ENCODE results near the gene MBD3.

The MBD3 gene

DNA sequence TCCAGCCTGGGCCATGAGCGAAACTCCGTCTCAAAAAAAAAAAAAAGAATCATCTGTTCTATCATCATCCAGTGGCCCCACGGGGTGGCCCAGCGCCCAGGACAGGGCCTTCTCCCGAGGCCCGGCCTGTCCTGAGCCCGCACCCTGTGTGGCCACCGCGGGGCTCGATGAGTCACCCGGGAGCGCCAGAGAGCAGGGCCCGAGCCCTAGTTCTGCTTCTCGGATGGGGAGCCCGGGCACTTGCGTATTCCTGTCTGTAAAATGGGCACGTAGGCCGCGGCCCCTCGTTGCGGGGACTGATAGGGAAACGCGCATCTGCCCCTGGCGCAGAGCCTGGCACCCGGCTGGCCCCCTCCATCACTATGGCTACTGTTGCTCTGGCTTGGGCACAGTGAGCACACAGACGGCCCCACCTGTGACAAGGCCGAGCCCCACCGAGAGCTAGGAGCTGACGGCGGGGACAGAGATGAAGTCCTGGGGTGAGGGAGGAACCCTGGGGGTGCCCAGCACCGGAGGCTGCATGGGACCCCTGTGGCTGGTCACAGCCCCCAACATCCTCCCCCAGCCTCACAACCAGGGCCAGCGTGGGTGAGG lies 33.8 kb upstream of the MBD3 start:
- H2AFZ ChIP-seq (ENCODE audit: low read depth) = no peak overlapping the region
- H4K20me1 ChIP-seq (ENCODE audit: insufficient read depth) = no peaks in the 10 kb centered on the region
- H3K36me3 ChIP-seq (ENCODE audit: insufficient read depth) = no peaks in the 10 kb centered on the region
- no peaks in the 10 kb centered on the region; the same call in 1 of the 2 replicates for H3K79me2 ChIP-seq (ENCODE audit: insufficient read depth, low read depth)
- H3K27ac ChIP-seq = no peak overlapping the region
- H3K9ac ChIP-seq = no peak overlapping the region
- H3K4me3 ChIP-seq (IDR thresholded peaks at IDR 0.05; ENCODE audit: insufficient read depth, low read depth, low read length) = no peak overlapping the region
- no peaks in the 10 kb centered on the region for H3K4me1 ChIP-seq (ENCODE audit: low read depth, poor library complexity, severe bottlenecking)
- H3K27me3 ChIP-seq (ENCODE audit: insufficient read depth, low read depth) = no peaks in the 10 kb centered on the region
- TF ChIP-seq CTCF (conservative IDR thresholded peaks at IDR 0.05; ENCODE audit: low read depth, low read length) = no peak
- H3K4me2 ChIP-seq = no peak overlapping the region

GRCh38 chr19:1624458-1624857 lies 31.8 kb upstream of the MBD3 start:
- H2AFZ ChIP-seq (ENCODE audit: low read depth) = no peak overlapping the region
- H3K79me2 ChIP-seq (ENCODE audit: insufficient read depth, low read depth) = no peaks in the 10 kb centered on the region; the same call in 1 of the 2 replicates
- H3K4me1 ChIP-seq (ENCODE audit: low read depth, poor library complexity, severe bottlenecking) = no peaks in the 10 kb centered on the region
- no peak overlapping the region for H3K4me2 ChIP-seq
- no peaks in the 10 kb centered on the region for H3K36me3 ChIP-seq (ENCODE audit: insufficient read depth)
- H3K9ac ChIP-seq = no peak overlapping the region
- TF ChIP-seq CTCF (conservative IDR thresholded peaks at IDR 0.05; ENCODE audit: low read depth, low read length) = peak; percentile 46
- no peaks in the 10 kb centered on the region for H4K20me1 ChIP-seq (ENCODE audit: insufficient read depth)
- no peak overlapping the region for H3K27ac ChIP-seq
- H3K4me3 ChIP-seq (IDR thresholded peaks at IDR 0.05; ENCODE audit: insufficient read depth, low read depth, low read length) = no peak overlapping the region
- H3K27me3 ChIP-seq (ENCODE audit: insufficient read depth, low read depth) = no peaks in the 10 kb centered on the region

GRCh38 chr19:1622541-1622940 lies 29.9 kb upstream of the MBD3 start:
- H4K20me1 ChIP-seq (ENCODE audit: insufficient read depth) = no peaks in the 10 kb centered on the region
- H3K9ac ChIP-seq = no peak overlapping the region
- no peak overlapping the region for H2AFZ ChIP-seq (ENCODE audit: low read depth)
- H3K4me2 ChIP-seq = no peak overlapping the region
- no peak overlapping the region for H3K4me3 ChIP-seq (IDR thresholded peaks at IDR 0.05; ENCODE audit: insufficient read depth, low read depth, low read length)
- TF ChIP-seq CTCF (conservative IDR thresholded peaks at IDR 0.05; ENCODE audit: low read depth, low read length) = no peak
- H3K4me1 ChIP-seq (ENCODE audit: low read depth, poor library complexity, severe bottlenecking) = no peaks in the 10 kb centered on the region
- no peaks in the 10 kb centered on the region; the same call in 1 of the 2 replicates for H3K79me2 ChIP-seq (ENCODE audit: insufficient read depth, low read depth)
- no peak overlapping the region for H3K27ac ChIP-seq
- H3K36me3 ChIP-seq (ENCODE audit: insufficient read depth) = no peaks in the 10 kb centered on the region
- no peaks in the 10 kb centered on the region for H3K27me3 ChIP-seq (ENCODE audit: insufficient read depth, low read depth)

DNA sequence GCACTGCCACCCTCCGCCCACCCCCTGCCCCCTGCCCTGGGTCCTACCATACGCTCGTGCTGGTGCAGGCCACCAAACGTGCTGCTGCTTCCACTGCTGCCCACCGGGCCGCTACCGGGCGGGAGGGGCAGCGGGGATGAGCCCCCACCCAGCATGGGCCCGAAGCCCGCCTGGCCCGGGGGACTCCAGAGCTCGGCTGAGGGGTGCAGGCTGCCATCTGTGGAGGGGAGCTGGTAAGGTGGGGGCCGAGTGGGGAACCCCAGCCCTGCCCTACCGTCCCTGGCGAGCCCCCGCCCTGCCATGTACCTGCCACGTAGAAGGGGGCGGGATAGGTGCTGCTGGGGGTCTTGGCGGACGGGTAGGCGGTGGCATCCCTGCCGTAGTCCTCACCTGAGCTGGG lies 29.3 kb upstream of the MBD3 start:
- H3K79me2 ChIP-seq (ENCODE audit: insufficient read depth, low read depth) = no peaks in the 10 kb centered on the region; the same call in 1 of the 2 replicates
- no peak overlapping the region for H3K4me3 ChIP-seq (IDR thresholded peaks at IDR 0.05; ENCODE audit: insufficient read depth, low read depth, low read length)
- H4K20me1 ChIP-seq (ENCODE audit: insufficient read depth) = no peaks in the 10 kb centered on the region
- no peak overlapping the region for H3K9ac ChIP-seq
- no peak overlapping the region for H3K27ac ChIP-seq
- H3K4me2 ChIP-seq = no peak overlapping the region
- no peak for TF ChIP-seq CTCF (conservative IDR thresholded peaks at IDR 0.05; ENCODE audit: low read depth, low read length)
- no peak overlapping the region for H2AFZ ChIP-seq (ENCODE audit: low read depth)
- H3K36me3 ChIP-seq (ENCODE audit: insufficient read depth) = no peaks in the 10 kb centered on the region
- H3K27me3 ChIP-seq (ENCODE audit: insufficient read depth, low read depth) = no peaks in the 10 kb centered on the region
- no peaks in the 10 kb centered on the region for H3K4me1 ChIP-seq (ENCODE audit: low read depth, poor library complexity, severe bottlenecking)

All from KMS-11 (cell line).